B cell (primary cell): ENCODE results near the gene OSM. TPM values are rescaled to one million over a fixed set of nuclear protein-coding genes. Genes with fewer than 3 reads are reported as not detected.

ENCODE experiments used
- ATAC-seq: fragments of 200-7000 bp; cut with Tn5 transposase; one replicate; pipeline ENCODE4 v1.10.0; 2021; ENCODE audit warnings: low read depth, mild to moderate bottlenecking, moderate number of reproducible peaks, moderate library complexity
- CTCF ChIA-PET: fragments of 350-600 bp; sonication (Branson Sonifier 250); formaldehyde crosslinking; loops from one replicate; lab custom pipeline; 2021; ENCODE audit warnings: antibody characterized with exemption, inconsistent platforms; lab: Charles Lee
- POLR2A ChIA-PET: fragments of 350-600 bp; sonication (Branson Sonifier 250); formaldehyde crosslinking; loops from one replicate; lab custom pipeline; 2021; ENCODE audit warnings: antibody characterized with exemption; lab: Charles Lee
- DNase-seq: peaks from one replicate; pipeline ENCODE4 v3.0.0; 2013
- H2AFZ ChIP-seq: 2 replicates; pipeline ENCODE4 v1.6.1; 2012; ENCODE audit warnings: mild to moderate bottlenecking, low read depth, low read length; ENCODE audit not compliant: insufficient read depth, poor library complexity, severe bottlenecking
- H3K27ac ChIP-seq, 2 donors: 1 replicate in 1 of 2; 2 replicates in 1 of 2; pipeline ENCODE4 v1.5.1; 2012 to 2013; ENCODE audit warnings: low read length in 2 of 2, mild to moderate bottlenecking in 2 of 2, moderate library complexity in 1 of 2
- H3K27me3 ChIP-seq, 4 experiments: fragments of 200-600 bp in 1 of 4; sonication (generic) in 1 of 4; replicated peaks in 1 of 4; 1 replicate in 2 of 4; 2 replicates in 2 of 4; pipeline versions ENCODE4 v1.6.1 to v1.7.0; 2013 to 2016; ENCODE audit warnings: low read length in 3 of 4, mild to moderate bottlenecking in 2 of 4, mixed read lengths in 1 of 4, moderate library complexity in 1 of 4; ENCODE audit not compliant: insufficient read depth in 4 of 4, control insufficient read depth in 3 of 4; ENCODE audit errors: control extremely low read depth in 1 of 4
- H3K36me3 ChIP-seq, 2 experiments: replicated peaks in 1 of 2; 1 replicate in 1 of 2; 2 replicates in 1 of 2; pipeline versions ENCODE4 v1.6.1 to v1.7.1; 2013; ENCODE audit warnings: low read length in 1 of 2; ENCODE audit not compliant: insufficient read depth in 2 of 2, control insufficient read depth in 1 of 2; ENCODE audit errors: control extremely low read depth in 1 of 2, extremely low read depth in 1 of 2
- H3K4me1 ChIP-seq, 2 donors: fragments of 200-600 bp in 1 of 2; sonication (generic) in 1 of 2; 1 replicate in 1 of 2; 2 replicates in 1 of 2; pipeline versions ENCODE4 v1.5.1 to v1.6.1; 2013 to 2017; ENCODE audit warnings: low read length in 2 of 2; ENCODE audit not compliant: control insufficient read depth in 2 of 2, insufficient read depth in 2 of 2
- H3K4me2 ChIP-seq: replicated peaks from 2 replicates; pipeline ENCODE3; 2012; ENCODE audit warnings: mild to moderate bottlenecking, low read depth, low read length; ENCODE audit not compliant: poor library complexity, severe bottlenecking
- H3K4me3 ChIP-seq, 5 experiments: fragments of 200-600 bp in 1 of 5; sonication (generic) in 1 of 5; 1 replicate in 3 of 5; 2 replicates in 2 of 5; pipeline versions ENCODE4 v1.5.1 to v1.7.0; 2011 to 2016; ENCODE audit warnings: low read length in 4 of 5, mild to moderate bottlenecking in 4 of 5, low read depth in 2 of 5, control low read depth in 1 of 5, moderate library complexity in 1 of 5; ENCODE audit not compliant: insufficient read depth in 1 of 5; ENCODE audit errors: control extremely low read depth in 1 of 5, extremely low read depth in 1 of 5
- H3K79me2 ChIP-seq: fragments of 200-600 bp; sonication (generic); one replicate; pipeline ENCODE4 v1.6.0; 2016; ENCODE audit warnings: low read length; ENCODE audit not compliant: control insufficient read depth, insufficient read depth
- H3K9ac ChIP-seq: fragments of 200-600 bp; sonication (generic); 2 replicates; pipeline ENCODE4 v1.6.1; 2017; ENCODE audit warnings: mild to moderate bottlenecking, low read length, moderate library complexity
- H3K9me3 ChIP-seq, 3 donors: one replicate each; pipeline versions ENCODE4 v1.6.1 to v1.7.1; 2013; ENCODE audit warnings: low read length in 2 of 3; ENCODE audit not compliant: control insufficient read depth in 2 of 3, insufficient read depth in 1 of 3; ENCODE audit errors: control extremely low read depth in 1 of 3
- H4K20me1 ChIP-seq: 2 replicates; pipeline ENCODE4 v1.6.0; 2012; ENCODE audit warnings: mild to moderate bottlenecking, low read length; ENCODE audit not compliant: insufficient read depth, control insufficient read depth, poor library complexity, severe bottlenecking
- H3K27ac Mint-ChIP-seq: one replicate; pipeline ENCODE4 v1.8.0; 2021; ENCODE audit warnings: mixed read lengths
- H3K27me3 Mint-ChIP-seq: one replicate; pipeline ENCODE4 v1.8.0; 2021; ENCODE audit warnings: mixed read lengths
- H3K4me1 Mint-ChIP-seq: one replicate; pipeline ENCODE4 v1.8.0; 2021; ENCODE audit warnings: mixed read lengths
- H3K4me3 Mint-ChIP-seq: one replicate; pipeline ENCODE4 v1.8.0; 2021; ENCODE audit warnings: mixed read lengths
- H3K9me3 Mint-ChIP-seq: one replicate; pipeline ENCODE4 v1.8.0; 2022; ENCODE audit warnings: mixed read lengths; ENCODE audit not compliant: insufficient read depth
- EZH2 ChIP-seq: IDR thresholded peaks from 2 replicates; pipeline ENCODE4 v1.6.1; 2012; ENCODE audit warnings: borderline replicate concordance, low read depth, mild to moderate bottlenecking, moderate library complexity, low read length; ENCODE audit not compliant: insufficient read depth, poor library complexity, severe bottlenecking
- WGBS: methylation state at CpG from one replicate; pipeline ENCODE4 v1.1.5; 2013; ENCODE audit warnings: missing lambda C conversion rate; ENCODE audit not compliant: insufficient coverage; 5-methylcytosine and 5-hydroxymethylcytosine counted together
- intact Hi-C: fragments of 100-400 bp; cut with micrococcal nuclease; formaldehyde crosslinking; loops from one replicate; pipeline ENCODE4 v1.10.0; 2022
- polyA plus RNA-seq: library from polyadenylated mRNA; depleted of rRNA; stranded (reverse); fragments of >200 nt; gene quantifications from 2 replicates; pipeline ENCODE4 v1.2.3, GENCODE V29; 2012
- total RNA-seq, 2 donors: library from RNA; stranded (reverse); fragments of 120-200 nt in 1 of 2; gene quantifications; 1 replicate in 1 of 2; 2 replicates in 1 of 2; pipeline versions ENCODE4 v1.2.3 to v1.2.4, GENCODE V29; 2013 to 2022
- TF ChIP-seq, protein P1 (sequence below): fragments of 200-600 bp; IDR thresholded peaks from one replicate; pipeline ENCODE4 v1.8.0; 2022; ENCODE audit warnings: antibody characterized with exemption, mild to moderate bottlenecking

The OSM gene
- total and polyA plus RNA-seq, 2 donors (not counting 1 experiment from before 2014, with no cell fraction given) = 1.8 to 12.5 TPM

DNA sequence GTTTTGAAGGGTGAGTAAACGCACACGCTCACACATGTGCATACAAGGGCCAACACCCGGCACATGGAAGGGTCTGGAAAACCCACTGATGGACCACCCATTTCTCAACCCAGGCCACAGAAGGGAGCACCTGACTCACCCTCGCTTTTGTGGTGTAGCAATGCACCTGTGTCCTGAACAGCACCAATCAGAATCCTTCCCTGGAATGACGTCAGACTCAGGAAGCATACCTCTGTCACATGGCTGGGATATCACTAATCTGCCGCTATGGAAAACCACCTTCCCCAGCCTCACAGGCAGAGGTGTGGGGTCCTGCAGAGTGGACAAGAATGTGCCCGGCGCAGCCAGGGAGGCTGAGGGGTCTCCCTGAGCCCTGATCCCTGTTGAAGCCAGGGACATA, 9.0 kb upstream of the OSM start:
- Histone ChIP-seq H4K20me1 (no peaks in the 10 kb centered on the region), H3K27me3 (peaks cover 0 to 26% (median 1%) of the 10 kb centered on the region in 4 experiments), H3K9ac (no peak overlapping the region), H3K79me2 (no peaks in the 10 kb centered on the region), H3K9me3 (no peaks in the 10 kb centered on the region), H3K4me2 (peak overlapping the region; percentile 52), H3K4me3 (no peak overlapping the region), H3K27ac (no peak overlapping the region), H3K36me3 (no peaks in the 10 kb centered on the region), H3K4me1 (peaks cover 3 to 8% of the 10 kb centered on the region in 2 donors), H2AFZ (no peak overlapping the region)
- H3K9me3 Mint-ChIP-seq = no peaks in the 10 kb centered on the region
- ChIA-PET CTCF (interaction anchor here (0.7 kb wide), 1 partner anchor 20 kb away, joined by 3 read pairs; no protein-coding TSS in a partner anchor), POLR2A (no interaction called here)
- DNase-seq = peak; percentile 31
- H3K27ac Mint-ChIP-seq = no peak overlapping the region
- no peak for TF ChIP-seq EZH2
- TF ChIP-seq, protein P1, sequence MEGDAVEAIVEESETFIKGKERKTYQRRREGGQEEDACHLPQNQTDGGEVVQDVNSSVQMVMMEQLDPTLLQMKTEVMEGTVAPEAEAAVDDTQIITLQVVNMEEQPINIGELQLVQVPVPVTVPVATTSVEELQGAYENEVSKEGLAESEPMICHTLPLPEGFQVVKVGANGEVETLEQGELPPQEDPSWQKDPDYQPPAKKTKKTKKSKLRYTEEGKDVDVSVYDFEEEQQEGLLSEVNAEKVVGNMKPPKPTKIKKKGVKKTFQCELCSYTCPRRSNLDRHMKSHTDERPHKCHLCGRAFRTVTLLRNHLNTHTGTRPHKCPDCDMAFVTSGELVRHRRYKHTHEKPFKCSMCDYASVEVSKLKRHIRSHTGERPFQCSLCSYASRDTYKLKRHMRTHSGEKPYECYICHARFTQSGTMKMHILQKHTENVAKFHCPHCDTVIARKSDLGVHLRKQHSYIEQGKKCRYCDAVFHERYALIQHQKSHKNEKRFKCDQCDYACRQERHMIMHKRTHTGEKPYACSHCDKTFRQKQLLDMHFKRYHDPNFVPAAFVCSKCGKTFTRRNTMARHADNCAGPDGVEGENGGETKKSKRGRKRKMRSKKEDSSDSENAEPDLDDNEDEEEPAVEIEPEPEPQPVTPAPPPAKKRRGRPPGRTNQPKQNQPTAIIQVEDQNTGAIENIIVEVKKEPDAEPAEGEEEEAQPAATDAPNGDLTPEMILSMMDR = no peak
- H3K4me3 Mint-ChIP-seq = peak overlapping the region; percentile 19
- peaks cover 9% of the 10 kb centered on the region for H3K4me1 Mint-ChIP-seq
- intact Hi-C loops = no loop called here
- 58% methylated on average over 8 of the region's 8 CpGs for WGBS
- peaks cover 38% of the 10 kb centered on the region for H3K27me3 Mint-ChIP-seq
- no peak for ATAC-seq

DNA sequence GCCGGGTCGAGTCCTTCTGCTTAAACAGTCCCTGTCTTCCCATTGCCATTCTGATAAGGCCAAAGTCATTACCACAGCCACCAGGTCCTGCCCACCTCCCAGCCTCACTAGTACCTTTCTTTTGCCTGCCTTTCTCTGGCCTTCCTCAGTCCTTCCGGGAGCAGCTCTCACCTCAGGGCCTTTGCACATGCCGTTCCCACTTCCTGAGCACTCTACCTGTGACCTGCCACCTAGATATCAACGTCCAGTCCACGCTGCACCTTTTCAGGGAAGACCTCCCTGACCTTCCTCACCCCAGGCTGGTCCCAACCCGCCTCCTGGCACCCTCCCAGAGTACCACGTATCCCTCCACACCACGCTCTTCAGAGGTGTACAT, 7.8 kb upstream of the OSM start:
- CTCF ChIA-PET = interaction anchor here (0.7 kb wide), 1 partner anchor 14 kb away, joined by 3 read pairs; no protein-coding TSS in a partner anchor
- Histone ChIP-seq H3K27me3 (peaks cover 0 to 24% (median 1%) of the 10 kb centered on the region in 4 experiments), H3K4me1 (peaks cover 3 to 8% of the 10 kb centered on the region in 2 donors), H3K79me2 (no peaks in the 10 kb centered on the region), H3K4me2 (no peak overlapping the region), H2AFZ (no peak overlapping the region), H3K9me3 (no peaks in the 10 kb centered on the region), H3K27ac (no peak overlapping the region), H3K9ac (no peak overlapping the region), H4K20me1 (no peaks in the 10 kb centered on the region), H3K36me3 (peaks cover 1 to 2% of the 10 kb centered on the region in 2 experiments), H3K4me3 (no peak overlapping the region)
- Mint-ChIP-seq H3K9me3 (no peaks in the 10 kb centered on the region), H3K27ac (no peak overlapping the region), H3K4me1 (peaks cover 9% of the 10 kb centered on the region), H3K4me3 (no peak overlapping the region), H3K27me3 (peaks cover 33% of the 10 kb centered on the region)
- DNase-seq = no peak
- intact Hi-C loops = no loop called here
- POLR2A ChIA-PET = no interaction called here
- TF ChIP-seq, protein P1 = no peak
- TF ChIP-seq EZH2 = no peak
- WGBS = 90% methylated on average over 6 of the region's 9 CpGs
- ATAC-seq = no peak
